Measurements from ENCODE around the gene NFIB. TPM values are rescaled to one million over a fixed set of nuclear protein-coding genes. Genes with fewer than 3 reads are reported as not detected.

NFIB gene
- total and polyA plus RNA-seq, 2 of the 4 experiments (the other 2 are of a cell fraction), result 1.4 to 2.0 TPM

DNA sequence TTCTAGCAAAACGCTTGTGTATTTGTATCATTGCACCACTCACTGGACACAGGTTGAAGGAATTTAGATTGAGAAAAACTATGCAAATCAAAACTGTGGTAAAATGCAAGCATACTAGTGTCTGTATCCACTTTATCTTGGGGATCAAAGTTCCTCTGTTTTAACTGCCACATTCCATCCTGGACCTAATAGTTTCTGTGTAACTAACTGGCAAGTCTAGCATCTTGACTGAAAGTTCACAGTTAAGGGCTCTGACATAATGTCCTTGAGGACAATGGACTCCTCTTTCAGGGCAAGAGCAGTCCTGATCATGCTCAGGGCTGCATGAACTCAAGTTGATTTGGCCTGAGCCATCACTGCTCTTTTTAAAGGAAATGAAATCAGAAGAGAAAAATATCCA, 30.7 kb downstream of the NFIB start:
- Histone ChIP-seq H3K4me2 (ENCODE audit: low read depth, low read length) (no peak overlapping the region), H4K20me1 (ENCODE audit: insufficient read depth, low read length) (no peaks in the 10 kb centered on the region), H4K91ac (ENCODE audit: insufficient read depth, low read depth, low read length) (no peak overlapping the region), H3K27ac (ENCODE audit: insufficient read depth, low read length) (no peak overlapping the region), H2AK5ac (ENCODE audit: low read depth, low read length) (no peak overlapping the region), H2BK5ac (ENCODE audit: low read depth, low read length, poor library complexity, severe bottlenecking) (no peak overlapping the region), H2BK120ac (ENCODE audit: low read depth, low read length) (no peak overlapping the region), H4K5ac (ENCODE audit: low read depth, low read length) (no peak overlapping the region), H3K27me3 (ENCODE audit: control insufficient read depth, insufficient read depth, low read length) (peaks cover 3% of the 10 kb centered on the region), H3K4me1 (ENCODE audit: control insufficient read depth, insufficient read depth, low read length) (peaks cover 4% of the 10 kb centered on the region), H3K36me3 (ENCODE audit: control insufficient read depth, insufficient read depth, low read length) (no peaks in the 10 kb centered on the region), H3K9me3 (ENCODE audit: control insufficient read depth, insufficient read depth, low read length) (no peaks in the 10 kb centered on the region), H3K56ac (ENCODE audit: extremely low read depth, insufficient read depth, low read length) (no peak overlapping the region), H3K14ac (replicated peaks; ENCODE audit: low read depth, low read length) (no peak overlapping the region), H2AK9ac (replicated peaks; ENCODE audit: low read depth, low read length, poor library complexity) (no peak overlapping the region), H2BK15ac (ENCODE audit: low read depth, low read length) (no peak overlapping the region), H3K18ac (ENCODE audit: low read depth, low read length) (no peak overlapping the region), H3K4ac (ENCODE audit: low read depth, low read length) (no peak overlapping the region), H3K9ac (ENCODE audit: low read depth, low read length) (no peak overlapping the region), H3K4me3 (ENCODE audit: insufficient read depth, low read depth, low read length) (no peak overlapping the region), H2AFZ (replicated peaks; ENCODE audit: low read length, poor library complexity) (no peak overlapping the region), H2BK20ac (ENCODE audit: low read depth, low read length) (no peak overlapping the region), H3K79me1 (ENCODE audit: low read depth in 1 of 2, low read length in 2 of 2) (no peaks in the 10 kb centered on the region), H3K9me1 (ENCODE audit: insufficient read depth, low read length) (no peaks in the 10 kb centered on the region; the same call in 1 of the 2 replicates), H4K8ac (ENCODE audit: low read depth in 2 of 2, low read length in 2 of 2) (no peak overlapping the region), H3K23ac (ENCODE audit: low read depth, low read length) (no peak overlapping the region)
- no CpG with 5 or more reads among the region's 1 CpG for WGBS, 2 experiments (ENCODE audit: extremely low coverage in 2 of 2, insufficient read length in 1 of 2)
- BruUV-seq (replicated peaks), result no TSS peak
- TF ChIP-seq RAD21 (IDR thresholded peaks at IDR 0.05; ENCODE audit: low read length) (no peak), RFX5 (IDR thresholded peaks at IDR 0.05; ENCODE audit: low read depth, low read length) (no peak), CHD1 (IDR thresholded peaks at IDR 0.05; ENCODE audit: low read depth, low read length) (no peak), MXI1 (IDR thresholded peaks at IDR 0.05; ENCODE audit: borderline replicate concordance, low read depth, low read length) (no peak), MAFK (IDR thresholded peaks at IDR 0.05; ENCODE audit: low read depth, low read length) (no peak), RCOR1 (IDR thresholded peaks at IDR 0.05; ENCODE audit: insufficient replicate concordance, low read length) (no peak), NFE2L2 (IDR thresholded peaks at IDR 0.05; ENCODE audit: low read depth, low read length) (no peak), CEBPB (IDR thresholded peaks at IDR 0.05; ENCODE audit: low read depth, low read length) (no peak), MAZ (IDR thresholded peaks at IDR 0.05; ENCODE audit: borderline replicate concordance, low read depth, low read length) (no peak), BHLHE40 (IDR thresholded peaks at IDR 0.05; ENCODE audit: low read depth, low read length) (no peak), POLR2A (IDR thresholded peaks at IDR 0.05; ENCODE audit: low read depth, low read length) (no peak)
- TF ChIP-seq, protein P1, sequence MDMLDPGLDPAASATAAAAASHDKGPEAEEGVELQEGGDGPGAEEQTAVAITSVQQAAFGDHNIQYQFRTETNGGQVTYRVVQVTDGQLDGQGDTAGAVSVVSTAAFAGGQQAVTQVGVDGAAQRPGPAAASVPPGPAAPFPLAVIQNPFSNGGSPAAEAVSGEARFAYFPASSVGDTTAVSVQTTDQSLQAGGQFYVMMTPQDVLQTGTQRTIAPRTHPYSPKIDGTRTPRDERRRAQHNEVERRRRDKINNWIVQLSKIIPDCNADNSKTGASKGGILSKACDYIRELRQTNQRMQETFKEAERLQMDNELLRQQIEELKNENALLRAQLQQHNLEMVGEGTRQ (IDR thresholded peaks at IDR 0.05; ENCODE audit: low read depth, low read length), result no peak
- TF ChIP-seq, protein P2, sequence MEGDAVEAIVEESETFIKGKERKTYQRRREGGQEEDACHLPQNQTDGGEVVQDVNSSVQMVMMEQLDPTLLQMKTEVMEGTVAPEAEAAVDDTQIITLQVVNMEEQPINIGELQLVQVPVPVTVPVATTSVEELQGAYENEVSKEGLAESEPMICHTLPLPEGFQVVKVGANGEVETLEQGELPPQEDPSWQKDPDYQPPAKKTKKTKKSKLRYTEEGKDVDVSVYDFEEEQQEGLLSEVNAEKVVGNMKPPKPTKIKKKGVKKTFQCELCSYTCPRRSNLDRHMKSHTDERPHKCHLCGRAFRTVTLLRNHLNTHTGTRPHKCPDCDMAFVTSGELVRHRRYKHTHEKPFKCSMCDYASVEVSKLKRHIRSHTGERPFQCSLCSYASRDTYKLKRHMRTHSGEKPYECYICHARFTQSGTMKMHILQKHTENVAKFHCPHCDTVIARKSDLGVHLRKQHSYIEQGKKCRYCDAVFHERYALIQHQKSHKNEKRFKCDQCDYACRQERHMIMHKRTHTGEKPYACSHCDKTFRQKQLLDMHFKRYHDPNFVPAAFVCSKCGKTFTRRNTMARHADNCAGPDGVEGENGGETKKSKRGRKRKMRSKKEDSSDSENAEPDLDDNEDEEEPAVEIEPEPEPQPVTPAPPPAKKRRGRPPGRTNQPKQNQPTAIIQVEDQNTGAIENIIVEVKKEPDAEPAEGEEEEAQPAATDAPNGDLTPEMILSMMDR (conservative IDR thresholded peaks at IDR 0.05; ENCODE audit: low read depth, low read length), result no peak
- in situ Hi-C loops (cut with MboI; ENCODE audit: low sequenced_read_pairs), result no loop called here
- DNase-seq, result no peak
- POLR2A ChIA-PET (ENCODE audit: unreplicated experiment), result no interaction called here
- intact Hi-C loops (cut with micrococcal nuclease), result no loop called here
- peak; percentile 19; the same call in 1 of the 2 replicates for ATAC-seq (ENCODE audit: low read depth)
- dilution Hi-C loops (cut with HindIII; ENCODE audit: low sequenced_read_pairs, unreplicated experiment), result no loop called here
- CTCF ChIA-PET, result no interaction called here
